ENCODE results near the gene C2orf74. TPM values are rescaled to one million over a fixed set of nuclear protein-coding genes. Genes with fewer than 3 reads are reported as not detected.

Gene C2orf74
- total RNA-seq, 1 donor from 2014 or later, result 2.9 TPM

DNA sequence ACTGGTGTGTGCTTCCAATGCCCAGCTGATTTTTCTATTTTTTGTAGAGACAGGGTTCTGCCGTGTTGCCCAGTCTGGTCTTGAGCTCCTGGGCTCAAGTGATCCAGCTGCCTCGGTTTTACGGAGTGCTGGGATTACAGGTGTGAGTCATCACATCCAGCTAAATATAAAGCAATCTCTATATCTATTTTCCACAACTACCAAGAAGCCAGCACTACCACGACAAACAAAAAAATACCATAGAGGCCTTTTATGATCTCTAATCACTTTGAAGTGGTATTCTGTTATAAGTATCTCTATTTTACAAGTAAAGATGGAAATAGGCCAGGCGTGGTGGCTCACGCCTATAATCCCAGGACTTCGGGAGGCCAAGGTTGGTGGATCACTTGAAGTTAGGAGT is 34.7 kb downstream of the C2orf74 start:
- DNase-seq (ENCODE audit: low spot score in 2 of 2), result no peak
- no peak for FAIRE-seq

DNA sequence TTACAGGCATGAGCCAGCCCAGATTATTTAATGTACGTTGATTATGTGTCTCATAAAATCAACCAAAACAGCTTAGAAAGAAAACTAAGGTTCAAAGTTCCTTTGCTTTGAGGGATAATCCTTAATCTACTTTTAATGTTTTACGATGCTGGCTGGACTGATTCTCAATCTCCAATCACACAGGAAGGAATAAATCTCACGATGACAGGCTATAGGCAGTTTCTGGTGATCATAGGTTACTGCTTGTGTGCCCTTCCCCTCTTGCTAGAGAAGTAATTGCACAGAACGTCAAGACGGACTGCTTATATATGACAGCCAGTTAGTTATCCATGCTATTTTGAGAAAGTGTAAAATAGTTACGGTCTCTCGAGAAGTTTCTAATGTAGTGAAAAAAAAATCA is 43.1 kb downstream of the C2orf74 start:
- no peak for DNase-seq (ENCODE audit: low spot score in 2 of 2)
- FAIRE-seq, result no peak

DNA sequence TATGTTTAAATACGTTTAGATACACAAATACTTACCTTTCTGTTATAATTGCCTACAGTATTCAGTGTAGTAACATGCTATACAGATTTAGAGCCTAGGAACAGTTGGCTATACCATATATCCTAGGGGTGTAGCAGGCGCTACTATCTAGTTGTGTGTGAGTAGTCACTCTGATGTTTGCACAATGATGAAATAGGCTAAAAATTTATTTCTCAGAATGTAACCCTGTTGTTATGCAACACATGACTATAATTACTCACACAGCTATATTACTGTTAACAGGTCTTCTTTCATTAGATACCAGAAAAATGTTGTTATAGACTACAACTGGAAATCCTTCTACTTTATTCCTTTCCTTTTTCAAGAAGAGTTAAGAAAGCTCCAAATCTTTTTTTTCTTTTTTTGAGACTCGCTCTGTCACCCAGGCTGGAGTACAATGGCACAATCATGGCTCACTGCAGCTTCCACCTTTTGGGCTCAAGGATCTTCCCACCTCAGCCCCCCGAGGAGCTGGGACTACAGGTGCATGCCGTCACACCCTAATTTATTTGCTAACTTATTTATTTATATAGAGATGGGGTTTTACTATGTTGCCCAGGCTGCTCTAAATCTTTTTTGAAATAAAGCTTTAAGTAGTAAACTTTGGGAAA is 48.5 kb downstream of the C2orf74 start:
- FAIRE-seq (no peak), DNase-seq (ENCODE audit: low spot score in 2 of 2) (no peak)

DNA sequence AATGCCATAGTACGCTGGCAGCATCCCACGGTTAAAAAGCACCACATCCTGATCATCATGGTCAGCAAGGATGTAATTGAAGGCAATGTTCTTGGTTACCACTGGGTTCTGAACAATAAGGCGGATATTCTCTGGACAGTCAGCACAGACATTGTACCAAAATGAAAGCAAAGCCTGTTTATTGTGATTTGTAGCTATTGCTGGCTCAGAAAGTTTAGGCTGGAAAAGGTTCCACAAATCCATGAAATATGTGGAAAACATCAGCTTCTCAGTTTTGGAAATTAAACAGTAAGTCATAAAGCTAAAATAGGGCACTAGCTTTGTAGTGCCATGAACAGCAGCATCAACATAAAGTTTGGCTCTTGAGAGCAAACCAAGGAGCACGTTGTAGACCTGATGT is 52.2 kb downstream of the C2orf74 start:
- DNase-seq (ENCODE audit: low spot score in 2 of 2) (no peak), FAIRE-seq (no peak)

Other genes starting within 250 kb of the C2orf74 start
- gene PEX13, start 144.5 kb upstream of the C2orf74 start, total RNA-seq, result 82.3 TPM
- gene PUS10, start 143.9 kb upstream of the C2orf74 start, total RNA-seq, result 4.9 TPM
- gene SANBR, start 96.3 kb upstream of the C2orf74 start, total RNA-seq, result 90.5 TPM

Data from frontal cortex (tissue), 4 donors.